ENCODE data around the gene NOL8. TPM values are rescaled to one million over a fixed set of nuclear protein-coding genes. Genes with fewer than 3 reads are reported as not detected.

The NOL8 gene
- total RNA-seq, 1 experiment from 2014 or later, result 48.4 TPM

DNA sequence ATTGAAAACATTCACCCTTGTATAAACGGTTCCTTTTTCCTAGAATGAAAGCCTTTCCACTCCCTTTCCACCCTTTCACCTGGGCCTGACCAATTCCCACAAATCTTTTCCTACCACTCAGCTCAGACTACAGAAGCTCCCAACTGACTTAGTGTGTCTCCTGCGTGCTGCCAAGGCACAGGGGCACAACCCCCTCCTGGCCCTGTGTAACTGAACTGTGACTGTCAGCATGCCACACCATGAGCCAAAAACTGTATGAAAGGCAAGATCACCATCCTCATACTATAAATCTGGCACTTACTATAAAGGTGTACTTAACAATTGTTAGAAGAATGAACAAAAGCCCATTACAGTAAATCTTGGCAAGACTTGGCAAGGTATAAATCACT, 11.5 kb downstream of the NOL8 start:
- H3K4me2 ChIP-seq (ENCODE audit: insufficient read depth, insufficient read length, low read length), result no peak overlapping the region
- no peaks in the 10 kb centered on the region for H3K27me3 Mint-ChIP-seq (ENCODE audit: low read depth)
- H4K8ac ChIP-seq (replicated peaks; ENCODE audit: insufficient read length, low read depth, low read length), result no peak overlapping the region
- no CpG with 5 or more reads among the region's 2 CpGs for WGBS (ENCODE audit: extremely low coverage, insufficient read length, low lambda C conversion rate)
- H3K9me3 Mint-ChIP-seq, result no peaks in the 10 kb centered on the region
- no peak overlapping the region for H3K14ac ChIP-seq (ENCODE audit: insufficient read depth, low read length)
- no peak overlapping the region for H3K23ac ChIP-seq (ENCODE audit: insufficient read length, low read depth, low read length)
- no peak overlapping the region for H2BK5ac ChIP-seq (ENCODE audit: insufficient read length, low read length)
- H3K9me3 ChIP-seq (ENCODE audit: control insufficient read depth, low read depth, low read length), result no peaks in the 10 kb centered on the region
- H3K4me1 ChIP-seq (ENCODE audit: insufficient read depth, low read length), result no peaks in the 10 kb centered on the region
- H3K36me3 Mint-ChIP-seq (ENCODE audit: insufficient read depth in 1 of 3, low read depth in 3 of 3), result peaks cover 24 to 88% (median 72%) of the 10 kb centered on the region in 3 experiments; a peak in 6 of 7 replicates
- no peaks in the 10 kb centered on the region for H3K27me3 ChIP-seq (ENCODE audit: insufficient read depth, low read length)
- TF ChIP-seq, protein P1, sequence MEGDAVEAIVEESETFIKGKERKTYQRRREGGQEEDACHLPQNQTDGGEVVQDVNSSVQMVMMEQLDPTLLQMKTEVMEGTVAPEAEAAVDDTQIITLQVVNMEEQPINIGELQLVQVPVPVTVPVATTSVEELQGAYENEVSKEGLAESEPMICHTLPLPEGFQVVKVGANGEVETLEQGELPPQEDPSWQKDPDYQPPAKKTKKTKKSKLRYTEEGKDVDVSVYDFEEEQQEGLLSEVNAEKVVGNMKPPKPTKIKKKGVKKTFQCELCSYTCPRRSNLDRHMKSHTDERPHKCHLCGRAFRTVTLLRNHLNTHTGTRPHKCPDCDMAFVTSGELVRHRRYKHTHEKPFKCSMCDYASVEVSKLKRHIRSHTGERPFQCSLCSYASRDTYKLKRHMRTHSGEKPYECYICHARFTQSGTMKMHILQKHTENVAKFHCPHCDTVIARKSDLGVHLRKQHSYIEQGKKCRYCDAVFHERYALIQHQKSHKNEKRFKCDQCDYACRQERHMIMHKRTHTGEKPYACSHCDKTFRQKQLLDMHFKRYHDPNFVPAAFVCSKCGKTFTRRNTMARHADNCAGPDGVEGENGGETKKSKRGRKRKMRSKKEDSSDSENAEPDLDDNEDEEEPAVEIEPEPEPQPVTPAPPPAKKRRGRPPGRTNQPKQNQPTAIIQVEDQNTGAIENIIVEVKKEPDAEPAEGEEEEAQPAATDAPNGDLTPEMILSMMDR (conservative IDR thresholded peaks at IDR 0.05), result no peak
- H2AFZ ChIP-seq (ENCODE audit: low read length), result no peak overlapping the region
- H3K23me2 ChIP-seq (ENCODE audit: insufficient read length, low read depth, low read length, poor library complexity, severe bottlenecking), result no peaks in the 10 kb centered on the region
- no peak overlapping the region for H2BK15ac ChIP-seq (ENCODE audit: low read depth, low read length)
- no peak overlapping the region for H3K4me3 Mint-ChIP-seq
- no peak overlapping the region for H2BK120ac ChIP-seq (ENCODE audit: low read depth, low read length, poor library complexity, severe bottlenecking)
- no peak for DNase-seq
- H3K18ac ChIP-seq (ENCODE audit: insufficient read length, low read depth, low read length), result no peak overlapping the region
- no peak overlapping the region for H3K27ac ChIP-seq (ENCODE audit: insufficient read length, low read depth, low read length)
- no peak overlapping the region for H3K9ac ChIP-seq (ENCODE audit: extremely low read depth, insufficient read length, low read length)
- H4K91ac ChIP-seq (ENCODE audit: insufficient read length, low read depth, low read length), result no peak overlapping the region
- no peaks in the 10 kb centered on the region for H3K79me2 ChIP-seq (ENCODE audit: insufficient read depth, low read length)
- H3K27ac Mint-ChIP-seq, result no peak overlapping the region; a peak in 2 of 7 replicates
- H3T11ph ChIP-seq (ENCODE audit: low read length), result no peak overlapping the region
- H2BK12ac ChIP-seq (ENCODE audit: insufficient read length, low read depth, low read length), result no peak overlapping the region
- H3K56ac ChIP-seq (ENCODE audit: insufficient read length, low read depth, low read length), result no peak overlapping the region
- H3K4ac ChIP-seq (ENCODE audit: low read depth, low read length), result no peak overlapping the region
- no peak overlapping the region for H2BK20ac ChIP-seq (ENCODE audit: low read depth, low read length, poor library complexity, severe bottlenecking)
- peaks cover 4% of the 10 kb centered on the region for H3K79me1 ChIP-seq (ENCODE audit: insufficient read depth, low read depth, low read length, poor library complexity, severe bottlenecking)
- H3K4me1 Mint-ChIP-seq, result no peaks in the 10 kb centered on the region
- no peak overlapping the region for H2AK5ac ChIP-seq (ENCODE audit: insufficient read length, low read length)
- H4K20me1 ChIP-seq (ENCODE audit: control insufficient read depth, insufficient read depth, insufficient read length), result no peaks in the 10 kb centered on the region
- no peak overlapping the region for H4K5ac ChIP-seq (ENCODE audit: insufficient read length, low read depth, low read length)

All from H9 (cell line).